SU-DHL-6 (cell line): ENCODE results near the gene ATP5PB.

ENCODE experiments used
- H2AFZ ChIP-seq: fragments of 200-600 bp; sonication (generic); 2 replicates; pipeline ENCODE4 v1.6.1; 2014; ENCODE audit warnings: low read depth, mild to moderate bottlenecking, moderate library complexity, mixed read lengths, antibody characterized with exemption, low read length; ENCODE audit not compliant: severe bottlenecking
- H3F3A ChIP-seq: fragments of 200-600 bp; shearing (Covaris generic); 2 replicates; pipeline ENCODE4 v1.6.0; 2016; ENCODE audit warnings: antibody characterized with exemption, mild to moderate bottlenecking; ENCODE audit not compliant: insufficient read depth
- H3K27ac ChIP-seq: fragments of 200-600 bp; sonication (generic); 2 replicates; pipeline ENCODE4 v1.5.1; 2016; ENCODE audit warnings: low read depth, mild to moderate bottlenecking, low read length, moderate library complexity, mixed read lengths
- H3K27me3 ChIP-seq: fragments of 200-600 bp; sonication (generic), shearing (Covaris generic); 2 replicates; pipeline ENCODE4 v1.6.0; 2014; ENCODE audit warnings: mild to moderate bottlenecking, low read length
- H3K36me3 ChIP-seq: fragments of 200-600 bp; sonication (generic); 2 replicates; pipeline ENCODE4 v1.6.1; 2014; ENCODE audit warnings: mild to moderate bottlenecking, low read length, mixed read lengths
- H3K4me2 ChIP-seq: fragments of 300-600, 200-600 bp; shearing (Covaris generic), sonication (generic); 2 replicates; pipeline ENCODE4 v1.6.0; 2014; ENCODE audit warnings: low read length, low read depth, mild to moderate bottlenecking; ENCODE audit not compliant: poor library complexity, severe bottlenecking
- H3K4me3 ChIP-seq: fragments of 200-600 bp; sonication (generic); 2 replicates; pipeline ENCODE4 v1.5.1; 2014; ENCODE audit warnings: antibody characterized with exemption, low read length, mild to moderate bottlenecking, mixed read lengths; ENCODE audit not compliant: insufficient read depth, poor library complexity, severe bottlenecking
- H3K79me2 ChIP-seq: fragments of 200-600 bp; sonication (generic); 2 replicates; pipeline ENCODE4 v1.6.1; 2014; ENCODE audit warnings: mild to moderate bottlenecking, low read length, moderate library complexity; ENCODE audit not compliant: insufficient read depth
- H3K9ac ChIP-seq: fragments of 200-600 bp; sonication (generic); 2 replicates; pipeline ENCODE4 v1.7.0; 2014; ENCODE audit warnings: mild to moderate bottlenecking, low read length
- H3K9me2 ChIP-seq: fragments of 200-600 bp; sonication (generic); replicated peaks from 2 replicates; pipeline ENCODE4 v1.6.1; 2014; ENCODE audit warnings: low read length; ENCODE audit not compliant: insufficient read depth
- H3K9me3 ChIP-seq: fragments of 200-600 bp; sonication (generic); 2 replicates; pipeline ENCODE4 v1.6.1; 2014; ENCODE audit warnings: low read length, mixed read lengths; ENCODE audit not compliant: insufficient read depth
- H4K20me1 ChIP-seq: fragments of 200-600 bp; sonication (generic); 2 replicates; pipeline ENCODE4 v1.6.1; 2014; ENCODE audit warnings: low read depth, mild to moderate bottlenecking, antibody characterized with exemption, low read length, moderate library complexity, mixed read lengths
- EZH2phosphoT487 ChIP-seq: fragments of 200-600 bp; sonication (generic), shearing (Covaris generic); conservative IDR thresholded peaks from 2 replicates; pipeline ENCODE4 v1.6.1; 2018; ENCODE audit warnings: mild to moderate bottlenecking, antibody characterized with exemption, low read length, moderate library complexity, mixed read lengths
- TF ChIP-seq, protein P1 (sequence below): fragments of 200-600 bp; sonication (generic); IDR thresholded peaks from one replicate; pipeline ENCODE4 v1.5.1; 2017; ENCODE audit warnings: antibody characterized with exemption, mild to moderate bottlenecking, low read length, moderate library complexity; ENCODE audit not compliant: insufficient read depth, poor library complexity, severe bottlenecking

Gene ATP5PB

GRCh38 chr1:111422546-111423391, 26.5 kb upstream of the ATP5PB start:
- Histone ChIP-seq H3K36me3 (no peaks in the 10 kb centered on the region), H3K4me3 (no peak overlapping the region), H4K20me1 (no peaks in the 10 kb centered on the region), H3K4me2 (no peak overlapping the region), H3K9me3 (no peaks in the 10 kb centered on the region), H3K27ac (no peak overlapping the region), H3K27me3 (no peaks in the 10 kb centered on the region), H3K9ac (no peak overlapping the region), H3K9me2 (no peaks in the 10 kb centered on the region), H3K79me2 (no peaks in the 10 kb centered on the region), H3F3A (no peaks in the 10 kb centered on the region), H2AFZ (no peak overlapping the region)
- TF ChIP-seq EZH2phosphoT487 = no peak
- TF ChIP-seq, protein P1, sequence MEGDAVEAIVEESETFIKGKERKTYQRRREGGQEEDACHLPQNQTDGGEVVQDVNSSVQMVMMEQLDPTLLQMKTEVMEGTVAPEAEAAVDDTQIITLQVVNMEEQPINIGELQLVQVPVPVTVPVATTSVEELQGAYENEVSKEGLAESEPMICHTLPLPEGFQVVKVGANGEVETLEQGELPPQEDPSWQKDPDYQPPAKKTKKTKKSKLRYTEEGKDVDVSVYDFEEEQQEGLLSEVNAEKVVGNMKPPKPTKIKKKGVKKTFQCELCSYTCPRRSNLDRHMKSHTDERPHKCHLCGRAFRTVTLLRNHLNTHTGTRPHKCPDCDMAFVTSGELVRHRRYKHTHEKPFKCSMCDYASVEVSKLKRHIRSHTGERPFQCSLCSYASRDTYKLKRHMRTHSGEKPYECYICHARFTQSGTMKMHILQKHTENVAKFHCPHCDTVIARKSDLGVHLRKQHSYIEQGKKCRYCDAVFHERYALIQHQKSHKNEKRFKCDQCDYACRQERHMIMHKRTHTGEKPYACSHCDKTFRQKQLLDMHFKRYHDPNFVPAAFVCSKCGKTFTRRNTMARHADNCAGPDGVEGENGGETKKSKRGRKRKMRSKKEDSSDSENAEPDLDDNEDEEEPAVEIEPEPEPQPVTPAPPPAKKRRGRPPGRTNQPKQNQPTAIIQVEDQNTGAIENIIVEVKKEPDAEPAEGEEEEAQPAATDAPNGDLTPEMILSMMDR = no peak

GRCh38 chr1:111424281-111424680, 25.0 kb upstream of the ATP5PB start:
- Histone ChIP-seq H3K79me2 (no peaks in the 10 kb centered on the region), H3K9ac (no peak overlapping the region), H3K9me3 (no peaks in the 10 kb centered on the region), H2AFZ (no peak overlapping the region), H4K20me1 (no peaks in the 10 kb centered on the region), H3F3A (no peaks in the 10 kb centered on the region), H3K27me3 (no peaks in the 10 kb centered on the region), H3K4me2 (no peak overlapping the region), H3K36me3 (no peaks in the 10 kb centered on the region), H3K4me3 (no peak overlapping the region), H3K27ac (no peak overlapping the region), H3K9me2 (no peaks in the 10 kb centered on the region)
- TF ChIP-seq, protein P1 = no peak
- no peak for TF ChIP-seq EZH2phosphoT487

GRCh38 chr1:111436726-111437125, 12.5 kb upstream of the ATP5PB start:
- Histone ChIP-seq H3K36me3 (peaks cover 27% of the 10 kb centered on the region), H2AFZ (no peak overlapping the region), H3K9me3 (no peaks in the 10 kb centered on the region), H3K27ac (no peak overlapping the region), H3F3A (peaks cover 16% of the 10 kb centered on the region; the same call in 1 of the 2 replicates), H4K20me1 (no peaks in the 10 kb centered on the region), H3K9ac (no peak overlapping the region), H3K4me3 (no peak overlapping the region), H3K79me2 (0 out of 2 replicates have a peak, but pooled peaks cover 7% of the 10 kb centered on the region), H3K4me2 (no peak overlapping the region), H3K9me2 (no peaks in the 10 kb centered on the region), H3K27me3 (no peaks in the 10 kb centered on the region)
- TF ChIP-seq, protein P1 = no peak
- TF ChIP-seq EZH2phosphoT487 = no peak
